Activated naive CD4-positive, alpha-beta T cell (primary cell): Measurements from ENCODE around the gene LASP1.
"Not testable (repeated sequence)": the region's sequence is repeated elsewhere in the genome, so short reads cannot be mapped to it uniquely, and the experiment has no call there.

Experiments
- DNase-seq, 4 experiments: peaks; one replicate each; lab custom pipeline; 2025; lab: John Stamatoyannopoulos, UW

The LASP1 gene

DNA sequence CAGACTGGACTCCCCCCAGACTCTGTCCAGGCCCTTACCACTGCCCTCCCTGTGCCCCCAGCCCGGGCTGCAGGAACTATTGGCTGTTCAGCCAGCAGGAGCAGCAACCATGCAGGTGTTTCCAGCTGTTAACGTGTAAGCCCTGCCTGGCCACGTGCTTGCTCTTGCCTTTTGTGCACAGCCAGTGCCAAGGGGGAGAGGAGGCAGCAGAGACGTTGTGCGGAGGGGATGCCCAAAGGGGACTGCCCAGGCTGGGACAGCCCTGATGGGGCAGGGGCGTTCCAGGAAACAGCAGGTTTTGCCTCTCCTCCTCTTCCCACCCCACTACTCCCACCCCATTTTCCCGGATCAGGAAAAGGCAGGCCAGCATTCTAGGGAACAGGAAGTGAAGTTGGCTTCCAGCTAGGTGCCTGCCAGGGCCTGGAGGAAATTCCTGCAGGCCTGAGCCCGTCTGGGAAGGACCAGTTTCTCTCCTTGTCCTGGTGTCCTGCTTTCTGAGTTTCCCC lies 38.9 kb downstream of the LASP1 start:
- no peak for DNase-seq

DNA sequence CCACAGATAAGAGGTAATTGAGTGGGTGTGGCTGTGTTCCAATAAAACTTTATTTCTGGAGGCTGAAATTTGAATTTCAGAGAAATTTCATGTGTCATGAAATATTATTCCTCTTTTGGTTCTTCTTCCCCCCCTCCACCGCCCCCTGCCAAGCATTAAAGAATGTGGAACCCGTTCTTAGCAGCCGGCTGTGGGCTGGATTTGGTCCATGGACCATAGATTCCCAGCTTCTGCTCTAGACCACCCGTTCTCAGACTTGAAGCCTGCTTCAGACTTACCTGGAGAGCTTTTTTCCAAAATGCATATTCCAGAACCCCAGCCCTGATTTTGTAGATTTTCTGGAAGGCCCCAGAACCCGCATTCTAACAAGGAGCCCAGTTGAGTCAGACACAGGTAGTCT lies 40.5 kb downstream of the LASP1 start:
- no peak for DNase-seq

DNA sequence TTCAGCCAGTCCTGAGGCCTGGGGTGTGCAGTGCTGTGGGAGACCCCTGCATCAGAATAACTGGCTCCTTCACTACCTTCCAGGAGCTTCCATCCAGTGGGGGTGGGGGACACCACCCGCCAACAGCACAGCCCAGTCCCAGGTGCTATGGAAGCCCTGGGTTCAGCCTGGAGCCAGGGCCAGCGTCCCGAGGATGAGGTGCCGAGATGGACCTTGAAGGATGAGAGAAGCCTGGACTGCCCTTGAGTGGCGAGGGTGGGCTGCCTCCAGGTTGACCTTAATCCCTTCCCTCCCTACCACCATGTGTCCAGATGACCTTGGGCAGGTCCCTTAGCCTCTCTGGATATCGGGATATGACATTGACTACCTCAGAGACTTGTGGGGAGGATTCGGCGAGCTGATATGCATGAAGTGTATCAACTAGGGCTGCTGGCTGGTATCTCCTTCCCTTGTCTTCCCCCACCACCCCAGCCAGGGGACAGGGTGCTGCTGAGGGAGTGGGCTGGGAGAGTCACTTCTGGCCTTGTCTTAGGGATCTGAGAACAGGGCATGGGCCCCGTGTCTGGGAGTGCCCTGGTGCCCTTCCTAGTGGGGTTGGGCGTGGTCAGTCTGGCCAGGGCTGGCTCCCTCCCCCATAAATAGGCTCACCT lies 41.3 kb downstream of the LASP1 start:
- no peak for DNase-seq

DNA sequence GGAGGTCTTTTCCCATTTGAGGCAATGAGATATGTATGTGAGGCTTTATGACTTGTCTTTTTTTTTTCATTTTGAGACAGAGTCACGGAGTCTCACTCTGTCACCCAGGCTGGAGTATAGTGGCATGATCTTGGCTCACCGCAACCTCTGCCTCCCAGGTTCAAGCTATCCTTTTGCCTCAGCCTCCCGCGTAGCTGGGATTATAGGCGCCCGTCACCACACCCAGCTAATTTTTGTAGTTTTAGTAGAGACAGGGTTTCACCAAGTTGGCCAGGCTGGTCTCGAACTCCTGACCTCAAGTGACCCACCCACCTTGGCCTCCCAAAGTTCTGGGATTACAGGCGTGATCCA lies 41.8 kb downstream of the LASP1 start:
- DNase-seq, result not testable (repeated sequence)

DNA sequence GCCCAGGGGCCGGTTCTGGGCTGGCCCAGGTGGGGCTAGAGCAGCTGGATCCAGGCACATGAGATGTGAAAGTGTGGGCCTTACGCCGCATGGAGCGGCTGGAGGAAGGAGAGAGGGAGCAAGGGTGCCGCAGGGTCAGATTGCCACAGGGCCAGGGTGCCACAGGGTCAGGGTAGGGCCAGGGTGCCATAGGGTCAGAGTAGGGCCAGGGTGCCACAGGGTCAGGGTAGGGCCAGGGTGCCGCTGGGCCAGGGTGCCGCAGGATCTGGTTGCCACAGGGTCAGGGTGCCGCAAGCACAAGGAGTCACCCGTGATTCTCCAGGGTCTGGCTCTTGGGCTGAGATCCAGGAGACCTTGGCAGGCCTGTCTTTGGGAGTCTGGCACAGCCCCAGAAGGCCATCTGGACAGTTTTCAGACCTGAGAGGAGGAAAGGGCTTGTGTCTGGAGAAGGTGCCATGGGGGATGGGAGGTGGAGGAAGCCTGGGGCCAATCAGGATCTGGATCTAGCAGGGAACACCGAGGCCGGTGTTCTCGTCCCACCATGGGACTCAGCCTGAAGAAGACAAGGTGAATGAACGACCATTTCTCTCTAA lies 42.5 kb downstream of the LASP1 start:
- no peak for DNase-seq

DNA sequence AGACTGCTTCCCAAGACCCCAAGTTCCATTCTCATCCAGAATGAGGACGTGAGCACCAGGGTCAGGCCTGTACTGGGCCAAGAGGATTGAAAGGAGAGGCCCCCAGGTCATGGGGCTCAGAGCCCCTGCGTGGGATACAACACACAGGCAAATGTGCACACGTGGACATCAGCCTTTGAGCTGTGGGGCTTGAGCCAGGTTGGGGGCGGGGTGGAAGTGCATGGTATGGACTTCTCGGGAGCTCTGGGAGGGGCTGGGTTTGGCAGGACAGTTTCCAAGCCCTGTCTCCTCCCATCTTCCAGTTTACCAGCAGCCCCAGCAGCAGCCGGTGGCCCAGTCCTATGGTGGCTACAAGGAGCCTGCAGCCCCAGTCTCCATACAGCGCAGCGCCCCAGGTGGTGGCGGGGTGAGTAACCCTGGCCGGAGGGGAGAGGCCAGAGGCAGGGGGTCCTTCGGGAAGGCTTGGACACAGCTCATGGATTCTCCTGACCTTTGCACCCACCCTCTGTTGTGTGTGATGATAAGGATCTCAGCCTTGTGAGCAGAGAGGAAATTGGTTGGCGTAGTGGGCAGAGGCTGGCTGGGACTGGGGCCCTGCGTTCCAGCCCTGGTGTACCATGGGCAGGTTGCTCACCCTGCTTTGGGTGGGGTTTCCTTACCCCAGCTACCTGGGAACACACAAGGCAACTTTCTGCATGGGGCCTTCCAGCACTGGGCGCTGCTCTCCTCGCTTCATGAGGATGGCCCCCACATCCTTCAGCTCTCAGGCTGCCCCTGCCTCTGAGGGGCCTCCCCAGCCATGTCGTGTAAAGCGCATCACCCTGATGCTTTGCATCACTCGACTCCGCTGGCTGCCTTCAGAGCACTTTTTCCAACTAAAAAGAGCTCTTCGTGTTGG lies 45.1 kb downstream of the LASP1 start:
- DNase-seq, result no peak

DNA sequence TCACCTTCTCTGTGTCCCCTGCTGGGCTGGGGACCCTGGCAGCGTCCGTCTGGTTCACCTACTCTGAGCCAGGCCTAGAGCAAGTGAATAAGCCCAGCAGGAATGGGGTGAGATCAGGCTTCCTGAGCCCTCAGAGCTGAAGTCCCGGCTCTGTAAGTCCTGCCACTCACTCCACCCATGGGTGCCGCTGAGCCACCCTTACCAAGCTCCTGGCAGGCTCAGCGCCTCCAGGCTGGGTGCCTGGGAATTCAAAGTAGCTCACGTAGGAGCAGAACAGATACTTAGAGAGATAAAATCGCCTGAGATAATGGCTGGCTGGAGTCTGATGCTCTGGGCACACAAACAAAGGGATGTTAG lies 45.8 kb downstream of the LASP1 start:
- no peak for DNase-seq

DNA sequence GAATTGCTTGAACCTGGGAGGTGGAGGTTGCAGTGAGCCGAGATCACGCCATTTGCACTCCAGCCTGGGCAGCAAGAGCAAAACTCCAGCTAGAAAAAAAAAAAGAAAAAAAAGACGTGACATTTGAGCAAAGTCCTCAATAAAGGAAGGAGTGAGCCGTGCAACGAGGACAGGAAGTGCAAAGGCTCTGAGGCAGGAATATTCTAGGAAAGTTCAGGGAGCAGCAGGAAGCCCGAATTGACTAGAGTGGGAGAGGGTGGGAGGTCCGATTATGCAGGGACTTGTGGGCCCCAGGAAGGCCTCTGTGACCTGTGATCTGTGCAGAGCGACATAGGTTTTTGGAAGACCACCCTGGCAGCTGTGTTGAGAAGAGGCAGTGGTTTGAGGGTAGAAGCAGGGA lies 46.9 kb downstream of the LASP1 start:
- DNase-seq, result no peak

DNA sequence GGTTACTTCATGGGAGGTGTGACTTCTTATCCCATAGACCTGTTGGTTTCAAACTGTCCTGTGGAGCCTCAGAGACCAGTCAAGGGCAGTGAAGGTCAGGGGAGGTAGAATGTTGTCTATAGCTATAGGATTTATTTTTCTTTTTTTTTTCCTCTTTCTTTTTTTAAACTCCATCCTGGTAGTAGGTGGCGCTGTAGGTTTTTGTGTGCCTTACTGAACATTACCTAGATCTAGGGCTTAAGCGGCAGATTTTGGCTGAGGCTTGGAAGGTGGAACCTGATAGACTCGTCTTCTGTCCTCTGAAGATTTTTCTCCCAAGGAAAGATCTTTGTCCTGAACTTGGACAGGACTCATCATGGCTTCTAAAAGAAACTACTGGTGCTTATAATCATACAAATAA lies 47.4 kb downstream of the LASP1 start:
- DNase-seq, result no peak

DNA sequence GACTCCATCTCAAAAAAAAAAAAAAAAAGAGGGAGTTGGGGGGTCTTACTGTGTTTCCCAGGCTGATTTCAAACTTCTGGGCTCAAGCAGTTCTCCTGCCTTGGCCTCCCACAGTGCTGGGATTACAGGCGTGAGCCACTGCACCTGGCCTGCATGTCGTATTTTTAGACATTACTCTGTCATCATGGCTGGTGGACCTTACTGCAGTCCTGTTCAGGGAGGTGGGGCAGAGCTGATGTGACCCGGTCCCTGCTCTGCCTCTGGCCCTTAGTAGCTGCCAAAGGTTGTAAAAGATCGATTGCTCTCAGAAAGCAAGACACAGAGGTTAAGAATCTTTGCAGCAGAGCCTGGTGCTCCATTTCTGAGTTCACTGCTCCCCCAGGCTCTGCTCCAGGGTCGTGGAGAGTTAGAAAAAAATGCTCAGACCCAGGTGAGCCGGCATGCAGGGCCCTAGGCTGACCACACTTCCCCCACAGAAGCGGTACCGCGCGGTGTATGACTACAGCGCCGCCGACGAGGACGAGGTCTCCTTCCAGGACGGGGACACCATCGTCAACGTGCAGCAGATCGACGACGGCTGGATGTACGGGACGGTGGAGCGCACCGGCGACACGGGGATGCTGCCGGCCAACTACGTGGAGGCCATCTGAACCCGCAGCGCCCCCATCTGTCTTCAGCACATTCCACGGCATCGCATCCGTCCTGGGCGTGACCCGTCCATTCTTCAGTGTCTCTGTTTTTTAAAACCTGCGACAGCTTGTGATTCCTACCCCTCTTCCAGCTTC lies 48.5 kb downstream of the LASP1 start:
- no peak for DNase-seq

DNA sequence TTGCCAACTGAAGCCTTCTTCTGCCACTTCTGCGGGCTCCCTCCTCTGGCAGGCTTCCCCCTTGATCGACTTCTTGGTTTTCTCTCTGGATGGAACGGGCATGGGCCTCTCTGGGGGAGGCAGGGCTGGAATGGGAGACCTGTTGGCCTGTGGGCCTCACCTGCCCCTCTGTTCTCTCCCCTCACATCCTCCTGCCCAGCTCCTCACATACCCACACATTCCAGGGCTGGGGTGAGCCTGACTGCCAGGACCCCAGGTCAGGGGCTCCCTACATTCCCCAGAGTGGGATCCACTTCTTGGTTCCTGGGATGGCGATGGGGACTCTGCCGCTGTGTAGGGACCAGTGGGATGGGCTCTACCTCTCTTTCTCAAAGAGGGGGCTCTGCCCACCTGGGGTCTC lies 49.1 kb downstream of the LASP1 start:
- DNase-seq, result no peak

DNA sequence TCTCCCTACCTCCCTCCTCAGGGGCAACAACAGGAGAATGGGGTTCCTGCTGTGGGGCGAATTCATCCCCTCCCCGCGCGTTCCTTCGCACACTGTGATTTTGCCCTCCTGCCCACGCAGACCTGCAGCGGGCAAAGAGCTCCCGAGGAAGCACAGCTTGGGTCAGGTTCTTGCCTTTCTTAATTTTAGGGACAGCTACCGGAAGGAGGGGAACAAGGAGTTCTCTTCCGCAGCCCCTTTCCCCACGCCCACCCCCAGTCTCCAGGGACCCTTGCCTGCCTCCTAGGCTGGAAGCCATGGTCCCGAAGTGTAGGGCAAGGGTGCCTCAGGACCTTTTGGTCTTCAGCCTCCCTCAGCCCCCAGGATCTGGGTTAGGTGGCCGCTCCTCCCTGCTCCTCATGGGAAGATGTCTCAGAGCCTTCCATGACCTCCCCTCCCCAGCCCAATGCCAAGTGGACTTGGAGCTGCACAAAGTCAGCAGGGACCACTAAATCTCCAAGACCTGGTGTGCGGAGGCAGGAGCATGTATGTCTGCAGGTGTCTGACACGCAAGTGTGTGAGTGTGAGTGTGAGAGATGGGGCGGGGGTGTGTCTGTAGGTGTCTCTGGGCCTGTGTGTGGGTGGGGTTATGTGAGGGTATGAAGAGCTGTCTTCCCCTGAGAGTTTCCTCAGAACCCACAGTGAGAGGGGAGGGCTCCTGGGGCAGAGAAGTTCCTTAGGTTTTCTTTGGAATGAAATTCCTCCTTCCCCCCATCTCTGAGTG lies 49.6 kb downstream of the LASP1 start:
- no peak for DNase-seq

DNA sequence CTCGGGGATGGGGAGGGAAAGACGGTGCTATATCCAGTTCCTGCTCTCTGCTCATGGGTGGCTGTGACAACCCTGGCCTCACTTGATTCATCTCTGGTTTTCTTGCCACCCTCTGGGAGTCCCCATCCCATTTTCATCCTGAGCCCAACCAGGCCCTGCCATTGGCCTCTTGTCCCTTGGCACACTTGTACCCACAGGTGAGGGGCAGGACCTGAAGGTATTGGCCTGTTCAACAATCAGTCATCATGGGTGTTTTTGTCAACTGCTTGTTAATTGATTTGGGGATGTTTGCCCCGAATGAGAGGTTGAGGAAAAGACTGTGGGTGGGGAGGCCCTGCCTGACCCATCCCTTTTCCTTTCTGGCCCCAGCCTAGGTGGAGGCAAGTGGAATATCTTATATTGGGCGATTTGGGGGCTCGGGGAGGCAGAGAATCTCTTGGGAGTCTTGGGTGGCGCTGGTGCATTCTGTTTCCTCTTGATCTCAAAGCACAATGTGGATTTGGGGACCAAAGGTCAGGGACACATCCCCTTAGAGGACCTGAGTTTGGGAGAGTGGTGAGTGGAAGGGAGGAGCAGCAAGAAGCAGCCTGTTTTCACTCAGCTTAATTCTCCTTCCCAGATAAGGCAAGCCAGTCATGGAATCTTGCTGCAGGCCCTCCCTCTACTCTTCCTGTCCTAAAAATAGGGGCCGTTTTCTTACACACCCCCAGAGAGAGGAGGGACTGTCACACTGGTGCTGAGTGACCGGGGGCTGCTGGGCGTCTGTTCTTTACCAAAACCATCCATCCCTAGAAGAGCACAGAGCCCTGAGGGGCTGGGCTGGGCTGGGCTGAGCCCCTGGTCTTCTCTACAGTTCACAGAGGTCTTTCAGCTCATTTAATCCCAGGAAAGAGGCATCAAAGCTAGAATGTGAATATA lies 50.8 kb downstream of the LASP1 start:
- DNase-seq, result no peak

DNA sequence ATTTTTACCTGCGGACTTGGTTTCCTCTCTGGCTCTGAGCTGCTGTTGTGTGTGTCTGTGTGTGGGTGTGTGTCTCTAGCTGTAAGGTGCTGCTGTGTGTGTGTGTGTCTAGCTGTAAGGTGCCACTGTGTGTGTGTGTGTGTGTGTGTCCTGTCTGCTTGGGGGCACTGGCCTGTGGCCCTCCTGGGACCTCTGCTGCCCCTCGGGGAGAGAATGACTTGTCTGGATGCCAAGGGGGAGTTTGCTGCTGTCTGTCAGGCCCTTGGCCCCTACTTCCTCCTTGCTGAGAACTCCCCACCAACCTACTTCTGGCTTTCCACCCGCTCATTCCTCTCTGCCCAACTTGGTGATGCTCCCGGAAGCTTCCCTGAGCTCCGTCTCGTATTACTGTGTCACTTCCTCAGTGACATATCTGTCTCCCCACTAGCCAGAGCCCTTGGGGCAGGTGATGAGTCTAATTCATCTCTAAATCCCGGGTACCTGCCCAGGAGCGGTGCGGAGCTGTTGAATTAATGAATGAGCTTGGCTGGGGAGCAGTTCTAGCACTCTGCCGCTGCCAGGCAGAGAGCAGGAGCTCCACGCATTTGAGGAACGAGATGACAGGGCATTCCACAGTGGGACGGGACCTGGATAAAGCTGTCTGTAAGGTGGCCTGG lies 52.0 kb downstream of the LASP1 start:
- DNase-seq, result no peak

DNA sequence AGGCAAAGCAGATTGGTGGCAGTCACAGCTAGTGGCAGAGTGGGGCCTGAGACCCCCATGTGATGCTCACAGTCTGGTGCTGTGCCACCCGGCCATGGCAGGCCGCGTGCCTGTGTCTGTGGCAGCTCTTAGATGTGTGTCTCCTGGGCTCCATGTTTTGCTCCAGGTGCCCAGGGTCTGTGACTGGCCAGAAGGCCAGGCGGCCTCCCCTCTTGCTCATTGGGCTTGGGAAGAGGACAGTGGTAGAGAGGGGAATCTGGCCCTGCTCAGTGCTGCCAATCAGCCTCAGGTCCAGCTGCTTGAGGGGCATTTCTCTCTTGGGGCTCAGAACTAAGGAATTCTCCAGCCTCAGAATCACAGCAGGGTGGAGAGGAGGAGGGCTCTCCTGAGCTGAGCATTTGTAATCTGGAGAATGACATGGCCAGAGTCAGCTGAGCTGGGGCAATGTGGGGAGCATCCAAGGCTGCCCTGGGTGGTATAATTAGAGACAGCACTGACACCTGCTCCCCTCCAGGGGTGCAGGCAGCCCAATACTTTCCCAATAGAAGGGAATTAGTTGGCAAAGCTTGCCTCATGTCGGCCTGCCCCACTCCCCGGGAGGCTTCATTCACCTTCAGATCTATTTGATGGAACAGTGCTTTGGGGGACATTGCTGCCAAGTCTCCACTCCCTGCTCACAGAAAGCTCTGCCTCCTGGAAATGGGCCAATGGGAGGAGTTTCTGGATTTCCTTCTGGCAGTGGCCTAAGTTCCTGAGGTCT lies 52.9 kb downstream of the LASP1 start:
- no peak for DNase-seq

DNA sequence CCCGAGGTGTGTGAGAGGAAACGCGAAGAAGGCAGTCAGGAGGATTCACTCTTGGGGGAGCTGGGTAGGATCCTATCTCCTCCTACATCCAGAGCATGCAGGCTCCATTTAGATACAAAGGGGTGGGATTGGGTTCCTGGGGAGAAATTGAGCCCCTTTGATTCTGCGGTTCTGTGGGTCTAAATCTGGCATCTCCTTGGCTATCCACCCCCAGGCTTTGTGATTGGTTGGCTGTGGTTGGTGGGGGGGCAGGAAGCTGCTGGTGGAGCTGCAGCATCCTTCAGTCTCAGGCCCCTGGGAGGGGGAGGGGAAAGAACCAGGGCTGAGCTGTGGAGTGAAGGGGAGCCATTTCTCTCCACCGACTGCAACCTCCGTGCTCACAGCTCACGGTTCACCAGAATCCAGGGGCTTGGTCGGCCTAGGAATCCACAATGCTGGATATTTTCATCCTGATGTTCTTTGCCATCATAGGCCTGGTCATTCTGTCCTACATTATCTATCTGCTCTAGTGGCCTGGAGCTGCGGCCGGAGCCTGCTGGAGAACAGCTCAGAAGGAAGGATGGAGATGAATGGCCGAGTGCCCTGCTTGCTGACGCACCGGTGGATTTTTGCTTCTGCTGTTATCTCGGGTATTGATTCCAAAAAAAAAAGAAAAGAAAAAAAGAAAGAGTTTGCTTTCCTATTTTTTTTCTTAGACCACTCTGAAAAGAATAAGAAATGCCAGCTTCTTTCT lies 55.6 kb downstream of the LASP1 start, which contains the start of gene LASP1NB:
TSS of gene LASP1NB (plus strand) at position 352 of the 733 bp plus-strand sequence.
- peak in 2 of 4 experiments; percentile 12 to 45 for DNase-seq

DNA sequence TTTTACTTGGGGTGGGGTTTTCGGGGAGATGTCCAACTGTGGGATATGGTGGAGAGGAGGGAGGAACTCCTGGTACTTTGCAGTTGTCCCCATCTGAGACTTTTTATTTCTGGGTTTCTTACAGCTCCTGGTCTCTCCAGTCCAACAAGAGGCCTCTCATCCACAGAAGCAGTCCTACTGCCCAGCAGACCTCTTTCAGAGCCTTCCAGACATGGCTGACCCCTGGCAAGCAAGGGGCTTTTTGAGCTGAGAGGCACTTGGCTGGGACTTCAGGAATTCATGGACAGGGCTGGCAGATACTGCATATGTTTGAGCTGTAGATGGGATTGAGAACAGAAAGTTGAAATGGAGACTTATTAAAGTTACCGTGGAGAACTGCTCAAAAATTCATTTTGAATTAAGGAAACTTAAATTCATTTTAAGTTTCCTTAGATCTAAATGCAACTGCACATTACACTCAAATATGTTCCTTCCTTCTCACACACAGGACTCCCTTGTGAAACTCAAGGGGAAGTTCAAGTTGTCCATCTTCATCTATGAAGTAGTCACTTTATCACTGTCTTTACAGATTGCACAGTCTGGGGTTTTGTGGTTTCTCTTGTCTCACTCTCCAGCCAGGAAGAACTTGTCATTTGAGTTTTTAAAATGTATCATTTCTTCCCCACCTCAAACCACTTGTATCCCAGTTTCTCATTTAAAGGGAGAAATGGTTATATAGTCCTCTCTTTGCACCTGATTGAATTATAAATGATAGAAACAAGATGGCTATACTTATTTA lies 56.6 kb downstream of the LASP1 start:
- no peak for DNase-seq

DNA sequence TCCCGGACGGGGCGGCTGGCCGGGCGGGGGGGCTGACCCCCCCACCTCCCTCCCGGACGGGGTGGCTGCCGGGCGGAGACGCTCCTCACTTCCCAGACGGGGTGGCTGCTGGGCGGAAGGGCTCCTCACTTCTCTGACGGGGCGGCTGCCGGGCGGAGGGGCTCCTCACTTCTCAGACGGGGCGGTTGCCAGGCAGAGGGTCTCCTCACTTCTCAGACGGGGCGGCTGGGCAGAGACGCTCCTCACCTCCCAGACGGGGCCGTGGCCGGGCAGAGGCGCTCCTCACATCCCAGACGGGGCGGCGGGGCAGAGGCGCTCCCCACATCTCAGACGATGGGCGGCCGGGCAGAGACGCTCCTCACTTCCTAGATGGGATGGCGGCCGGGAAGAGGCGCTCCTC lies 60.9 kb downstream of the LASP1 start:
- DNase-seq, result not testable (repeated sequence)
